Transverse colon (tissue), 4 donors: Measurements from ENCODE around the gene PDZRN3.

Source experiments
- EP300 ChIP-seq: sonication (generic); formaldehyde crosslinking; IDR thresholded peaks from one replicate; pipeline ENCODE4 v1.6.1; 2017; ENCODE audit warnings: antibody characterized with exemption, low read depth
- POLR2A ChIP-seq: fragments of 450-650 bp; IDR thresholded peaks from one replicate; pipeline ENCODE4 v1.6.1; 2016; ENCODE audit warnings: antibody characterized with exemption, mild to moderate bottlenecking, moderate library complexity
- POLR2AphosphoS5 ChIP-seq, 3 donors: sonication (generic); formaldehyde crosslinking; IDR thresholded peaks; one replicate each; pipeline ENCODE4 v1.6.1; 2016; ENCODE audit warnings: antibody characterized with exemption in 3 of 3
- TF ChIP-seq, protein P1 (sequence below), 5 experiments: fragments of 200-600 bp in 3 of 5; fragments of 450-650 bp in 2 of 5; sonication (generic) in 3 of 5; IDR thresholded peaks; 1 replicate in 2 of 5; 2 replicates in 3 of 5; pipeline ENCODE4 v1.5.1; 2016 to 2017; ENCODE audit warnings: antibody characterized with exemption in 5 of 5, inconsistent platforms in 3 of 5, mild to moderate bottlenecking in 2 of 5, moderate library complexity in 1 of 5

DNA sequence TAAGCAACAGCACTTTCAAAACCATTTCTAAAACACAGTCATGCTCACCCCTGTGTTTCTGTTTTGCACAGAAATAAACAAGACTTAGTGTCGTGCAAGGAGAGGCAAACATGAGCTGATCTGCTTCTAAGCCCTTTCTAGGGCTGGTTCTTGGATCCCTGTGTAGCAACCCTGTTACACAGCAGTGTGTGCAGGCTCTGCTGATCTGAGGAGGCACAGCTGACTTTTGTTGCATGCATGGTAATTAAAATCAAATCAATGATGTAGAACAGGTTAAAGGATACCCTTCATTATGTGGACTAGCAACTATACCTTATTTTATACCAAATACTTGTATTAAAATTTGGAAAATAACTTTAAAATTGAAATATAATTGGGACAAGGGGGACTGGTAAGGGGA, 234.8 kb downstream of the PDZRN3 start:
- TF ChIP-seq, protein P1, sequence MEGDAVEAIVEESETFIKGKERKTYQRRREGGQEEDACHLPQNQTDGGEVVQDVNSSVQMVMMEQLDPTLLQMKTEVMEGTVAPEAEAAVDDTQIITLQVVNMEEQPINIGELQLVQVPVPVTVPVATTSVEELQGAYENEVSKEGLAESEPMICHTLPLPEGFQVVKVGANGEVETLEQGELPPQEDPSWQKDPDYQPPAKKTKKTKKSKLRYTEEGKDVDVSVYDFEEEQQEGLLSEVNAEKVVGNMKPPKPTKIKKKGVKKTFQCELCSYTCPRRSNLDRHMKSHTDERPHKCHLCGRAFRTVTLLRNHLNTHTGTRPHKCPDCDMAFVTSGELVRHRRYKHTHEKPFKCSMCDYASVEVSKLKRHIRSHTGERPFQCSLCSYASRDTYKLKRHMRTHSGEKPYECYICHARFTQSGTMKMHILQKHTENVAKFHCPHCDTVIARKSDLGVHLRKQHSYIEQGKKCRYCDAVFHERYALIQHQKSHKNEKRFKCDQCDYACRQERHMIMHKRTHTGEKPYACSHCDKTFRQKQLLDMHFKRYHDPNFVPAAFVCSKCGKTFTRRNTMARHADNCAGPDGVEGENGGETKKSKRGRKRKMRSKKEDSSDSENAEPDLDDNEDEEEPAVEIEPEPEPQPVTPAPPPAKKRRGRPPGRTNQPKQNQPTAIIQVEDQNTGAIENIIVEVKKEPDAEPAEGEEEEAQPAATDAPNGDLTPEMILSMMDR (IDR thresholded peaks at IDR 0.05): no peak
- no peak for TF ChIP-seq POLR2A
- TF ChIP-seq POLR2AphosphoS5 (IDR thresholded peaks at IDR 0.05): no peak
- TF ChIP-seq EP300: no peak
